GM19395 (cell line): ENCODE measurements around the gene PJA1.

Experiments used
- ATAC-seq: cut with Tn5 transposase; IDR thresholded peaks from one replicate; pipeline ENCODE4 v1.9.1; 2021; ENCODE audit warnings: mild to moderate bottlenecking, moderate library complexity; ENCODE audit not compliant: unreplicated experiment

PJA1 gene

GRCh38 chrX:69165087-69165651 is at the start of gene PJA1:
Gene PJA1, minus strand, starts transcription at chrX:69165453. Its CDS starts 2,380 bp downstream, at chrX:69163073.
- peak; percentile 89 for ATAC-seq

GRCh38 chrX:69214463-69214862 is 49.2 kb upstream of the PJA1 start:
- no peak for ATAC-seq

- ATAC-seq = no peak
Measured at GRCh38 chrX:69211701-69212100, 46.4 kb upstream of the PJA1 start.

GRCh38 chrX:69210581-69210980 is 45.3 kb upstream of the PJA1 start:
- no peak for ATAC-seq

- no peak for ATAC-seq
Measured at GRCh38 chrX:69207216-69207615, 42.0 kb upstream of the PJA1 start.

- ATAC-seq = no peak
Measured at GRCh38 chrX:69203638-69204037, 38.4 kb upstream of the PJA1 start.

GRCh38 chrX:69197690-69198089 is 32.4 kb upstream of the PJA1 start:
- no peak for ATAC-seq

GRCh38 chrX:69196666-69197065 is 31.4 kb upstream of the PJA1 start:
- ATAC-seq = no peak

- ATAC-seq = no peak
Measured at GRCh38 chrX:69195810-69196209, 30.6 kb upstream of the PJA1 start.

- ATAC-seq = no peak
Measured at GRCh38 chrX:69195192-69195591, 29.9 kb upstream of the PJA1 start.

- no peak for ATAC-seq
Measured at GRCh38 chrX:69192603-69193002, 27.4 kb upstream of the PJA1 start.

GRCh38 chrX:69189576-69190371 is 24.5 kb upstream of the PJA1 start:
- no peak for ATAC-seq

GRCh38 chrX:69186651-69187050 is 21.4 kb upstream of the PJA1 start:
- no peak for ATAC-seq

GRCh38 chrX:69185886-69186285 is 20.6 kb upstream of the PJA1 start:
- no peak for ATAC-seq

- no peak for ATAC-seq
Measured at GRCh38 chrX:69185141-69185540, 19.9 kb upstream of the PJA1 start.

- ATAC-seq = no peak
Measured at GRCh38 chrX:69182818-69183380, 17.6 kb upstream of the PJA1 start.

- no peak for ATAC-seq
Measured at GRCh38 chrX:69179380-69179911, 14.2 kb upstream of the PJA1 start.

- no peak for ATAC-seq
Measured at GRCh38 chrX:69178592-69178991, 13.3 kb upstream of the PJA1 start.

- ATAC-seq = no peak
Measured at GRCh38 chrX:69177511-69178162, 12.4 kb upstream of the PJA1 start.

GRCh38 chrX:69176053-69176452 is 10.8 kb upstream of the PJA1 start:
- no peak for ATAC-seq

GRCh38 chrX:69173906-69174305 is 8.7 kb upstream of the PJA1 start:
- ATAC-seq = no peak

- ATAC-seq = no peak
Measured at GRCh38 chrX:69172937-69173336, 7.7 kb upstream of the PJA1 start.
